Left ventricle myocardium inferior (tissue), 1 donor: ENCODE measurements around the gene CALR3. TPM values are rescaled to one million over a fixed set of nuclear protein-coding genes. Genes with fewer than 3 reads are reported as not detected.
"Not testable (repeated sequence)": the region's sequence is repeated elsewhere in the genome, so short reads cannot be mapped to it uniquely, and the experiment has no call there.

ENCODE experiments used
- DNase-seq: peaks from one replicate; pipeline ENCODE4 v3.0.0-alpha.2; 2020
- H3K27ac ChIP-seq: fragments of 200-600 bp; replicated peaks from 2 replicates; pipeline ENCODE4 v1.8.0; 2021
- H3K27me3 ChIP-seq: fragments of 200-600 bp; 2 replicates; pipeline ENCODE4 v1.8.0; 2021; ENCODE audit warnings: low read depth
- H3K36me3 ChIP-seq: fragments of 200-600 bp; 2 replicates; pipeline ENCODE4 v1.8.0; 2021
- H3K4me1 ChIP-seq: fragments of 200-600 bp; 2 replicates; pipeline ENCODE4 v1.8.0; 2021
- H3K4me3 ChIP-seq: fragments of 200-600 bp; 2 replicates; pipeline ENCODE4 v1.8.0; 2021; ENCODE audit warnings: mild to moderate bottlenecking, moderate library complexity
- H3K9me3 ChIP-seq: fragments of 200-600 bp; replicated peaks from 2 replicates; pipeline ENCODE4 v1.8.0; 2021
- CTCF ChIP-seq: fragments of 200-600 bp; IDR thresholded peaks from 2 replicates; pipeline ENCODE4 v1.8.0; 2021; ENCODE audit warnings: antibody characterized with exemption, mild to moderate bottlenecking, borderline replicate concordance
- intact Hi-C: fragments of 100-400 bp; cut with micrococcal nuclease; formaldehyde crosslinking; loops from one replicate; pipeline ENCODE4 v1.11.0; 2022
- total RNA-seq: library from RNA; stranded (reverse); fragmentation: NEBNext Ultra II Directional; extraction: Animal tissue kit (Norgen Biotek cat#: 25700); gene quantifications from one replicate; pipeline ENCODE4 v1.2.1, GENCODE V29; 2021
- donor health status: DM: no; HTN: yes; CAD: no; lungs with severe emphysema.

CALR3 gene
- total RNA-seq, 1 donor from 2014 or later, result not detected

- Histone ChIP-seq H3K4me1 (peaks cover 4% of the 10 kb centered on the region), H3K27ac (peak overlapping the region; percentile 54), H3K4me3 (no peak overlapping the region), H3K27me3 (no peaks in the 10 kb centered on the region), H3K36me3 (peaks cover 50% of the 10 kb centered on the region), H3K9me3 (no peaks in the 10 kb centered on the region)
- intact Hi-C loops, result no loop called here
- peak; percentile 44 for DNase-seq
- no peak for TF ChIP-seq CTCF
Observed at GRCh38 chr19:16509141-16510061, 13.4 kb upstream of the CALR3 start.

GRCh38 chr19:16508546-16508945, 12.6 kb upstream of the CALR3 start:
- H3K4me3 ChIP-seq, result no peak overlapping the region
- H3K27me3 ChIP-seq, result no peaks in the 10 kb centered on the region
- peaks cover 4% of the 10 kb centered on the region for H3K4me1 ChIP-seq
- no peaks in the 10 kb centered on the region for H3K9me3 ChIP-seq
- no peak for TF ChIP-seq CTCF
- H3K27ac ChIP-seq, result no peak overlapping the region
- intact Hi-C loops, result no loop called here
- H3K36me3 ChIP-seq, result peaks cover 54% of the 10 kb centered on the region
- DNase-seq, result no peak

GRCh38 chr19:16506961-16507360, 11.0 kb upstream of the CALR3 start:
- TF ChIP-seq CTCF, result no peak
- H3K9me3 ChIP-seq, result no peaks in the 10 kb centered on the region
- no peak overlapping the region for H3K27ac ChIP-seq
- DNase-seq, result no peak
- H3K4me1 ChIP-seq, result peaks cover 4% of the 10 kb centered on the region
- peaks cover 53% of the 10 kb centered on the region for H3K36me3 ChIP-seq
- intact Hi-C loops, result no loop called here
- H3K27me3 ChIP-seq, result no peaks in the 10 kb centered on the region
- H3K4me3 ChIP-seq, result no peak overlapping the region

GRCh38 chr19:16506161-16506560, 10.2 kb upstream of the CALR3 start:
- H3K27ac ChIP-seq, H3K4me3 ChIP-seq, H3K27me3 ChIP-seq, H3K4me1 ChIP-seq, H3K9me3 ChIP-seq, intact Hi-C loops, DNase-seq: not testable (repeated sequence)
- H3K36me3 ChIP-seq, result peaks cover 56% of the 10 kb centered on the region

- H3K27ac ChIP-seq, result no peak overlapping the region
- H3K9me3 ChIP-seq, result no peaks in the 10 kb centered on the region
- no peaks in the 10 kb centered on the region for H3K4me1 ChIP-seq
- H3K4me3 ChIP-seq, result no peak overlapping the region
- intact Hi-C loops, result no loop called here
- peaks cover 41% of the 10 kb centered on the region for H3K36me3 ChIP-seq
- DNase-seq, result no peak
- H3K27me3 ChIP-seq, result no peaks in the 10 kb centered on the region
- TF ChIP-seq CTCF, result no peak
Observed at GRCh38 chr19:16504271-16504670, 8.3 kb upstream of the CALR3 start.

GRCh38 chr19:16497837-16498236, 1.9 kb upstream of the CALR3 start:
- no peaks in the 10 kb centered on the region for H3K9me3 ChIP-seq
- intact Hi-C loops, result no loop called here

More at GRCh38 chr19:16497837-16498236, 1.9 kb upstream of the CALR3 start:
- H3K4me3 ChIP-seq, result no peak overlapping the region
- H3K4me1 ChIP-seq, result peaks cover 12% of the 10 kb centered on the region
- TF ChIP-seq CTCF, result no peak
- H3K27ac ChIP-seq, result no peak overlapping the region
- no peak for DNase-seq
- peaks cover 15% of the 10 kb centered on the region for H3K36me3 ChIP-seq
- no peaks in the 10 kb centered on the region for H3K27me3 ChIP-seq
